AG09309 (cell line): ENCODE measurements around the gene FBH1.
A peak's percentile ranks its signal among the peaks of the same experiment; 100 is the strongest.
"Not testable (repeated sequence)": the region's sequence is repeated elsewhere in the genome, so short reads cannot be mapped to it uniquely, and the experiment has no call there.

Source experiments
- DNase-seq: peaks from one replicate; pipeline ENCODE4 v3.0.0-alpha.2; 2010; ENCODE audit warnings: low read depth
- H3K4me3 ChIP-seq: 2 replicates; pipeline ENCODE4 v1.5.1; 2011; ENCODE audit warnings: mild to moderate bottlenecking, low read depth, low read length, moderate library complexity; ENCODE audit not compliant: control insufficient read depth
- TF ChIP-seq, protein P1 (sequence below): IDR thresholded peaks from 2 replicates; pipeline ENCODE4 v1.5.1; 2011; ENCODE audit warnings: mild to moderate bottlenecking, low read depth, low read length, inconsistent platforms; ENCODE audit not compliant: insufficient read depth, control insufficient read depth; ENCODE audit errors: missing control alignments

The FBH1 gene

DNA sequence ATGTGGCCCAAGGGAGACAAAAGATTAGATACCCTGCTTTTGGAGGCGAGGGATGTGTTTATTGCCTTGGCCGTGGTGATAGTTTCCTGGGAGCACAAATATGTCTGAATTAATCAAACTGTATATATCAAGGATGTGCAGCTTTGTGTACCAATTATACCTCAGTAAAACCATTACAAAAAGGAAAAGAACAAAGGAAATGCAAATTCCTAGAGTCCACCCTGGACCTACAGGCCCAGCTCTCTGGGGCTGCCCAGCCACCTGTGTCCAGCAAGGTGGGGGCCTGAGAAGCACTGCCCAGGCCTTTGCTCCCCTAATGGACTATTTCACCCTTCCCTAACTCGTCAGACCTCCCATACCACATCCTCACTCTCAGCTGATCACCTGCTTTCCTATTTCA lies 20.9 kb upstream of the FBH1 start:
- TF ChIP-seq, protein P1, sequence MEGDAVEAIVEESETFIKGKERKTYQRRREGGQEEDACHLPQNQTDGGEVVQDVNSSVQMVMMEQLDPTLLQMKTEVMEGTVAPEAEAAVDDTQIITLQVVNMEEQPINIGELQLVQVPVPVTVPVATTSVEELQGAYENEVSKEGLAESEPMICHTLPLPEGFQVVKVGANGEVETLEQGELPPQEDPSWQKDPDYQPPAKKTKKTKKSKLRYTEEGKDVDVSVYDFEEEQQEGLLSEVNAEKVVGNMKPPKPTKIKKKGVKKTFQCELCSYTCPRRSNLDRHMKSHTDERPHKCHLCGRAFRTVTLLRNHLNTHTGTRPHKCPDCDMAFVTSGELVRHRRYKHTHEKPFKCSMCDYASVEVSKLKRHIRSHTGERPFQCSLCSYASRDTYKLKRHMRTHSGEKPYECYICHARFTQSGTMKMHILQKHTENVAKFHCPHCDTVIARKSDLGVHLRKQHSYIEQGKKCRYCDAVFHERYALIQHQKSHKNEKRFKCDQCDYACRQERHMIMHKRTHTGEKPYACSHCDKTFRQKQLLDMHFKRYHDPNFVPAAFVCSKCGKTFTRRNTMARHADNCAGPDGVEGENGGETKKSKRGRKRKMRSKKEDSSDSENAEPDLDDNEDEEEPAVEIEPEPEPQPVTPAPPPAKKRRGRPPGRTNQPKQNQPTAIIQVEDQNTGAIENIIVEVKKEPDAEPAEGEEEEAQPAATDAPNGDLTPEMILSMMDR = no peak
- no peak overlapping the region for H3K4me3 ChIP-seq
- DNase-seq = no peak

DNA sequence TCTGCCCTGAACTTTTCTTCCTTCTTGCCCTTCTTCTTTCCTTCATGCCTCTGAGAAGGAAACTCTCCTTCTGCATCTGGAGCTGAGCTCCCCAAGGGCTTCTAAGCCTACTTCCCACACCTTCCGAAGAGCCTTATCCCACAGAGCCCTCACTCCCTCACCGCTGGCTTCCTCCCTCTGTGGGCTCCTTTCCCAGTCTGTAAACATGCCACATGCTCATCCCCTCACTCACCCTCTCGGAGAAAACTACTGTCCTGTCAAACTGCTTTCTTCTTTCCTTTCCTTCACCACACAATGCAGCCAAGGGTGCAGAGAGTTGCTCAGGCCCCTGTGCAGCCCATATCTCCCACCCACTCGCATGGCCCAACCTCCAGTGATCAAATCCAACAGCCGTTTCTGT lies 18.4 kb upstream of the FBH1 start:
- no peak overlapping the region for H3K4me3 ChIP-seq
- TF ChIP-seq, protein P1 = no peak
- no peak for DNase-seq

DNA sequence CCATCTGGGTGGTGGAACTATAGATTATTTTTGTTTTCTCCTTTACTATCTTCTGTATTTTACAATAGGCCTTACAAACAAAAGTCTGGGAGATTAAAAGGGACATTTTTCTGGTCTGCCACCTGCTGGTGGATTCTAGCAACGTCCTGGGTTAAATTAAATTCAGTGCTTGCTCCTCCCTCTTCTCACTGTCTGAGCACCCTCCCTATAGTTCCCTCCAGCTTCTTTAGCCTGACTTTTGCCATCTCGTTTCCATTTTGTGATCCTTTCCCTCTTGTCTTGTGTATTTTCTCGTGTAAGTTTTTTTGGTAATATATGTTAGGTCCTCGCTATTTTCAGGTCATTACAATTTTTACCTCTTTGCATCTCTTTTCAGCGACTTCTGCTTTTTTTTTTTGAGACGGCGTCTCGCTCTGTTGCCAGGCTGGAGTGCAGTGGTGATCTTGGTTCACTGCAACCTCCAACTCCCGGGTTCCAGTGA lies 16.5 kb upstream of the FBH1 start:
- TF ChIP-seq, protein P1 = peak; percentile 64
- peak; percentile 40 for DNase-seq
- H3K4me3 ChIP-seq = no peak overlapping the region

DNA sequence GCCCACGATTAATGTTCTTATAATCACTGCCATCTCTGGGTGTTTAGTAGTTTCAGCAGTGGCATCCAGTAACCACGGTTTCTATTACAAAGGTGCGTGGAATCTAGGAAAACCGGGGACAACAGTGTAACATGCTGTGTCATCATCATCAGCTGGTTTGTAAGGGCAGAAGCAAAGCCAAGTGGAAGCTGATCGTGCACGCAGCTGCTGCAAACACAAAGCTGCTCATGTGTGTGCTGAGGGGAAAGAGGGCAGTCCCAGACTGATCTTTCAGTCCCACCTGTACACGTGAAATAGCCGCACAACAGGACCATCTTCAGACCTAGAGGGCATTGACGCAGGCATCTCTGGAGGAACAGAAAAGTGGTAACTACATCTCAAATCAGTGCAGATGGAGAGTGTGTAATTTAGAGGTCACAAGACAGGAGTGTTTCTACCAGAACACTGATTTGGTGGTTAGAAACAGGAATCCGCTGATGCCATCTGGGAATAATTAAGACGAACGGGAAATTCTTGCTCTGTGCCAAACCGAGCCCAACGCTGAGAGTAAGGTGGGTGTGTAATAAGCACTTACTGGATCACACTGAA lies 13.8 kb upstream of the FBH1 start:
- peak; percentile 86 for DNase-seq
- H3K4me3 ChIP-seq = no peak overlapping the region
- TF ChIP-seq, protein P1 = no peak

DNA sequence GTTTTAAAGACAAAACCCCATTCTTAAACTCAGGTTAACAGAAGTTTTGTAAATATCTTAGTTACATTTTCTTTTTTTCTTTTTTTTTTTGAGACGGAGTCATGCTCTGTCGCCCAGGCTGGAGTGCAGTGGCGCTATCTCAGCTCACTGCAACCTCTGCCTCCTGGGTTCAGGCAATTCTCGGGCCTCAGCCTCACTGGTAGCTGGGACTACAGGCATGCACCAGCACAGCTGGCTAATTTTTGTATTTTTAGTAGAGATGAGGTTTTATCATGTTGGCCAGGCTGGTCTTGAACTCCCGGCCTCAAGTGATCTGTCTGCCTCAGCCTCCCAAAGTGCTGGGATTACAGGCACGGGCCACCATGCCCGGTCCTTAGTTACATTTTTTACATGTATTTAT lies 13.0 kb upstream of the FBH1 start:
- not testable (repeated sequence) for DNase-seq, H3K4me3 ChIP-seq

DNA sequence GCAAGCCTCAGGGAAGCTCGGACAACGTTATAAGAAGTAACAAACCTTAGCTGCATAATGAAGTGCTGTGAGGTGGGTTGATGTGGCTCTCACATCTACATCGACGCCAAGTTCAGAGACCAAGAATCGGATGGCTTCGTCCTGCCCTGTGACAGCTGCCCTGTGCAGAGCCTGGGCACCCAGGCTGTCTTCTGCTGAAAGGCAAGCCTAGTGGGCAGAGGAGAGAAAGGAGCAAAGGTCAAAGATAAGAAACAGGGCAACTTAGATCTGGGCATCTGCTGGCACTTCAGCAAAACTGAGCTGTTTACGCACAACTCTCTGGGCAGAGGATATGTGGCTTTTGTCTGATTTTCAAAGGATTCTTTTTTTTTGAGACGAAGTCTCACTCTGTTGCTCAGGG lies 7.1 kb upstream of the FBH1 start:
- no peak overlapping the region for H3K4me3 ChIP-seq
- DNase-seq = no peak
- TF ChIP-seq, protein P1 = no peak

DNA sequence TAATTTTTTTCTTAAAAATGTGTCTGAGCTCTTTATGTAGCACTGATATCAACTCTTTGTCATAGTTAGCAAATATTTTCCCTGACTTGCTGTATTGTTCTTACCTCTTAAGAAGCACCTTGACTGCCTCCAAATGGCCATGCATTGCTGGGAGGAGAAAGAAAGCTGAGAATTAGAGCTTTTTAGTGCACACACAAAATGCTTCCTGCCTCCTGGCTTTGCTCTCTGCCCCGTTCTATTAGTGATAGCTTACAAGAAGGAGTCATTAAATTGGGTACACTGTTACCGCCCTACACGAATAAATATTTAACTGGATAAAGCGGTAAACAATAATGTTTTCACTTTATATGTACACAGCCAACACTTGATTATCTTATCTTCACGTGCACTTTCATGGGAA lies 4.4 kb upstream of the FBH1 start:
- no peak overlapping the region for H3K4me3 ChIP-seq
- TF ChIP-seq, protein P1 = no peak
- DNase-seq = no peak
